ENCODE results near the gene TBX6.
A peak's percentile ranks its signal among the peaks of the same experiment; 100 is the strongest.

TBX6 gene

DNA sequence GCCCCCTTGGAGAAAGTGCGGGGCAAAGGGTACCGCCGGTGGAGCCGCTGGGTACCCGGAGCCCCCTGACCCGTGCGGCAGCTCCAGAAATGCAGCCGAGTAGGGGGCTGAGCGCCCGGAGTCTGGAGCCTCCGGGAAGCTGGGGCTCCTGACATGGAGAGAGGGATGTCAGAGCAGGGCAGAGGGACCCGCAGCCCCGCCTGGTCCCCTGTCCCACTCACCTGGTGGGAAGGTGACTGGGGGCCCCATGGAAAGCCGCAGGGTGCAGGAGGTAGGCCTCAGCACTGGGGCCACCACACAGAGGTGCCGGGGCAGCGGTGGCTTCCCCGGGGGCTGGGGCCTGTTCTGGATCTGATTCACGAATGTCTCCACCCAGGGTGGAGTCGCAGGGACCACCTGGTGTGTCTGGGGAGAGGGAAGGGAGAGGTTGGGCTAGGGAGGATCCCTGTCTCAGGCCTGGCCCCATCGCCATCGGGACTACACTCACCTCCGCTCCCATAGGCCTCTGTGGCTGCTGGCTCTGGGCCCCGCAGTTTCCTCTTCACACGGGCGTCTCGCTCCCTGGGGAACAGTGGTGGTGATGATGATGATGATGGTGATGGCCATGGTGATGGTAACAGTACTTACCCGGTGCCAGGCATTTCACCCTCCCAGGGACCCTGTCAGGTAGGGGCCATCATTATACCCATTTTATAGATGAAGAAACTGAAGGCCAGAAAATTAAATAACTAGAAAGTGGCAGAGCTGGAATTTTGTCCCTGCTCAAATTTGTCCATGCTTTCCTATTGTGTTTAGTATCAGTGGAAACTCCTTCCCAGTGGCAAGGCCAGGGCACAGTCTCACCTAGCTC lies 5.2 kb downstream of the TBX6 start:
- no peak for DNase-seq (ENCODE audit: low spot score)

DNA sequence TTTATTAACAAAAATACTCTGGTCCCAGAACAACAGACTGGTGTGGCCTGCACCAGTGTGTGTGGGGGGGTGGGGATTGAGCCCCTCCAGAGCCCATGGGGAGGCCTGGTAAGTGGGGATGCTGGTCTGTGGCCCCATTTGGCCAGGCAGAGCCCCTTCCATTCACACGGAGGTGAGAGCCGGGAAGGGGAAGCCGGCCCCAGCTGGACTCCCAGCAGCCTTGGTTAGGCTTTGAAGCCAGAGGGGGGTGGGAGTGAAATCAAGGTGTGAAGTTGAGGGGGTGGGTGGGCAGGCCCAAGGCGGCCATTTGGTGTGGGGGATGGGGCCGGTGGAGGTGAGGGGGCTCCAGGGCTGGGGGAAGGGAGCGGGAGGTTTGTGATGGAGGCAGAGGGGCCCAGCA lies 5.9 kb downstream of the TBX6 start:
- DNase-seq (ENCODE audit: low spot score), result no peak

DNA sequence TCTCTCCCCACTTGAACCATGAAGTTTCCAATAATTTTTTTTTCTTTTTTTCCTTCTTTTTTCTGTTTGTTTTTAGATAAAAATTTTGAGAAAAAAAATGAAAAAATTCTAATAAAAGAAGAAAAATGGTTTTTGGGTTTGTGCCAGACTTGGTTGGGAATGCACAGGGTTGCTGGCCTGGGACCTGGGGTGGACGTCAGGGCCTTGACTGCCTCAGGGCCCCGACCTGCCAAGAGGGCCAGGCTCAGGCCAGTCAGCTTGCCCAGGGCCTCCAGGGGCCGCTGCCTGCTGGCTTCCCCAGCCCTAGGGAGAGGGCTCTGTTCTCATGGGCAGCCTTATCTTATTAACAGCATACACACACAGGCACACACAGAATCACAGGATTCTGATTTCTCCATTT lies 6.5 kb downstream of the TBX6 start:
- no peak for DNase-seq (ENCODE audit: low spot score)

DNA sequence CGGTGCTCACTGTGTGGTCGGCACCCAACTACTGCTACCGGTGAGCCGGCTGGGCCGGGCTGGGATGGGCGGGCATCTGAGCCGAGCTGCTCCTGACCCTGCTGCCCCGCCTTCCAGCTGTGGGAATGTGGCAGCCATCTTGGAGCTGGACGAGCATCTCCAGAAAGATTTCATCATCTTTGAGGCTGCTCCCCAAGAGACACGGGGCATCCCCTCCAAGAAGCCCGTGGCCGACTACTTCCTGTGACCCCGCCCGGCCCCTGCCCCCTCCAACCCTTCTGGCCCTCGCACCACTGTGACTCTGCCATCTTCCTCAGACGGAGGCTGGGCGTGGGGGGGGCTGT lies 6.9 kb downstream of the TBX6 start:
- no peak for DNase-seq (ENCODE audit: low spot score)

DNA sequence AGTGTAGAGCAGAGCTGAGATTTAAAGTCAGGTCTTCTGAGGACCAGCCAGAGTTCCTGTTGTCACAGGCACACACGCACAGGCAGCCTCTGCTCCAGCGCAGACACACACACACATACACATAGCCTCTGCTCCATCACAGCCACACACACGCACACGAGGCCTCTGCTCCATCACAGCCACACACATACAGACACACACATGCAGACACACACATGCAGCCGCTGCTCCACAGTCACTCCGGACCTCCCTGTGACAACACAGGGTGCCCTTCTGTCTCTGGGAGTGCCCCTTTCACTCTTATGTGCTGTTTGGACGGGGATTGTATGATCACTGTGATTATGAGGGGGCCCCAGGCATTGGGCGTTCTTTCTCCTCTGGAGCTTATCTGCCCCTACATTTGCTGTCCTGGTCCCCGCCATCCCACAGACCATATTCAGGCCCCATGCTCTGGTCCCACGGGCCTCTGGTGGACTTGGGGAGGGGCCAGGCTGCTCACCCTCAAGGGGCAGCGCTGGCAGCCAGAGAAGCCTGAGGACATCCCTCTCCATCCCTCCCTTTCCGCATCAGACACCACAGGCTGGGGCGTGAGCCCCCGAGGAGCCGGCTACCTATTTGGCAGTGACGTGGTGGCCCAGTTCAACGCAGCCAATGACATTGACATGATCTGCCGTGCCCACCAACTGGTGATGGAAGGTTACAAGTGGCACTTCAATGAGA lies 7.5 kb downstream of the TBX6 start:
- no peak for DNase-seq (ENCODE audit: low spot score)

DNA sequence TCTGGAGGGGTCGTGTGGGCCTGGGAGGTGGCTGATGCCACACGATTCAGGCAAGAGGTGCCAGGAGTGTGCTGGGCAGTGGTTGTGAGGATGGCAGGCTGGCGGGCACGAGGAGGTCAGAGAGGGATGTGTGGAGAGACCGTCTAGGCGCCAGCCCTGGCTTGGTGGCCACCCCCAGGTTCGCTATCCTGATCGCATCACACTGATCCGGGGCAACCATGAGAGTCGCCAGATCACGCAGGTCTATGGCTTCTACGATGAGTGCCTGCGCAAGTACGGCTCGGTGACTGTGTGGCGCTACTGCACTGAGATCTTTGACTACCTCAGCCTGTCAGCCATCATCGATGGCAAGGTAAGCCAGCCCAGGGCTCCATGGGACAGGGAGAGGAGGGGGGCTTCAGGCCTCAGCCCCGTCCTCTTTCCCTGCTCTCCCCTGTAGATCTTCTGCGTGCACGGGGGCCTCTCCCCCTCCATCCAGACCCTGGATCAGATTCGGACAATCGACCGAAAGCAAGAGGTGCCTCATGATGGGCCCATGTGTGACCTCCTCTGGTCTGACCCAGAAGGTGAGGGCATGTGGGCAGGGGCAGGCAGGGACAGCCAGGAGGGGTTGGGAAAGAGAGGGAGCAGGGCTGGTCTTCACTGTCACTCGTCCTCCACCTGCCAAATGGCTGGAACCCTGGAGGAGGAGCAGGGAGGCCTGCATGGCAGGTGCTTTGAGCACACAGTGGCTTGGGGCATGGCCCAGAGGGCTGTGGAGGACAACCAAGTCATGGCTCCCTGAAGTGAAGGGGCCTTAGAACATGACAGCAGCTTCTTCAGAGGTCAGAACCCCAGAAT lies 8.3 kb downstream of the TBX6 start:
- no peak for DNase-seq (ENCODE audit: low spot score)

DNA sequence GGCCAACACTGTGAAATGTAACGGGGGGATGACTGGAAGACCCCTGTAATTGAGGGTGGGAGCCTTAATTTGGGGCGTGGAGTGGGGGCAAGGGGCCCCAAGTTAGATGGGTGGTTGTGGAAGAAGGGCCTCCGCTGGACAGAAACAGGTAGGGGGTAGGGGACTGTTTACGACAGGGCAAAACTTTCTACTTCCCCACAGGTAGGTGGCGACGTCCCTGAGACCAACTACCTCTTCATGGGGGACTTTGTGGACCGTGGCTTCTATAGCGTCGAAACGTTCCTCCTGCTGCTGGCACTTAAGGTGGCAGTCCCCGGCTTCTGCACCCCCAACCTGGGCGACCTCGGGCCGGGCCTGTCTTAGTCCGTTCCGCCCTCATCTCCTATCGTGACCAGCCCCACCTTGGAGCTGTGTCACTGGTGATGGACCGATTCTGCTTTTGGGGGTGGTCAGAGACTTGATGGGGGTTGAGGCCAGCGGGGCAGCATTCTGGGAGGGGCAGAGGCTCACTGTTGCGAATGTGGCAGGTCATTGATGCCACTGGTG lies 9.1 kb downstream of the TBX6 start:
- DNase-seq (ENCODE audit: low spot score), result no peak

DNA sequence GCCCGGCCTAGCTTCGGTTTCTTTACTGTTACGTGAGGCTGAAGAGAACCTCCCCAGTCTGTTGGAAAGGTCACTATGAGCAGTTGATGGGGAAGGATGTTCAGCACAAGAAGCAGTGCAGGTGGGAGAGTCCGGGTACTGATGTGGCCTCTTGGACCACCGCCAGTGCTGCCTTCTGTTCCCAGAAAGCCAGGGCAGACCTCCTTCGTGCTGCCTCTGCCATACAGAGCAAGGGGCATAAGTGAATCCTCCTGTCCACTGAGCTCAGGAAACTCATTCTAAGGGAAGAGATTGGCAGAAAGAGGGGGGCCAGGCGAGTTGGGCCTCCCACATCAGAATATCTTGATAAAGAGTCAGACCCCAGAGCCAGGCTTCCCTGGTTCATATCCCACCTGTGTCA lies 12.2 kb downstream of the TBX6 start:
- no peak for DNase-seq (ENCODE audit: low spot score)

DNA sequence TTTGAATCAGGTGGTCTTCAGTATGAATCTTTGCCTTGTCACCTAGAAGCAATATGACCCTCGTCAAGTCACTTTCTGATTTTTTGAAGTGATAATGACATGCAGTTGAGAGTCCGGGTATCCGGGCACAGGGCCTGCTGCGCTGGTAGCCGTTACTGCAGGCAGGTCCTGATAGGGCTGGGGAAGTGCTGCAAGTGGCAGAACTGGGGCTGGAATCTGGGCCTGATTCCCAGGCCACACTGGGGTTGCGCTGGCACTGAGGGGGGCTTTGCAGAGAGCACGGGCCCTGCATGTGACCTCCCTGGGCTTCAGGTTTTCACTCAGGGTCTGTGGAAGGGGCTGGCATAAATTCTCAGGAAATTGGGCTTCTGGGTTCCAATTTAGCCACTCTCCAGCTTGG lies 13.0 kb downstream of the TBX6 start:
- no peak for DNase-seq (ENCODE audit: low spot score)

DNA sequence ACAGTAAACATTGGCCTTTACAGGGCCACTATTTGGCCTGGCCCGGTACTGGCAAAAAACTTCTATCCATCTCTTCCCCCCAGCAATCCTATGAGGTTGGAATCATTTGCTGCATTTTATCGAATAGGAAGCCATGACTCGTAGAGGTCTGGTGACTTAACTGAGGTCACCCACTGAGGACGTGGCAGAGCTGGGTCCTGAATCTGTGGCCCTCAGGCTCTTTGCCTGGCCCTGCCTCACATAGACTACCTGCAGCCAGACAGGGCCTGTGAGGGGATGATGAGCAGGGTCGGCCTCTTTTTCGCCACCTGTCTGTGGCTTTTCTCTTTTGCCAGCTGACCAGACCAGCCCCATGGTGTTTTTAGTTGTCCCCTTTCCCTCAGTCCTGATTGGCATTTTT lies 14.1 kb downstream of the TBX6 start:
- peak; percentile 62 for DNase-seq (ENCODE audit: low spot score)

DNA sequence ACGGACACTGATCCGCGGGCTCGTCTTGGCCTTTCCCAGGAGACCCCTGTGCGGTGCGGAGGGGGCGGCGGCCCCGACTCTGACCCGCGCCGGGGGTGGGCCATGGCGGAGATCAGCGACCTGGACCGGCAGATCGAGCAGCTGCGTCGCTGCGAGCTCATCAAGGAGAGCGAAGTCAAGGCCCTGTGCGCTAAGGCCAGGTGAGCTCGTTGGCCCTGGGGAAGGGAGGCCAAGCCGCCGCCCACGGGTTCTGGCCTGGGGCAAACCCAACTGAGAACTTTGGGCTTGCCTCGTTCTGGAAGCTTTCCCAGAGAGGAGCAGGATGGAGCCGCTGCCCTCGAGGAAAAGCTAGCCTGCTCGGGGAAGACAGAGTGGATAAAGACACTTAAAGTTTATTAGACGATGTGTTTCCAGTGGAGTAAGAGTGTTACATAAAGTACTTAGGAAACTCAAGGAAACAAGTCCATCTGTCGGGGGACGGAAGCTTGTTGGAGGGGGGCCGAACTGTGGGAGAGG lies 15.4 kb downstream of the TBX6 start:
- no peak for DNase-seq (ENCODE audit: low spot score)

DNA sequence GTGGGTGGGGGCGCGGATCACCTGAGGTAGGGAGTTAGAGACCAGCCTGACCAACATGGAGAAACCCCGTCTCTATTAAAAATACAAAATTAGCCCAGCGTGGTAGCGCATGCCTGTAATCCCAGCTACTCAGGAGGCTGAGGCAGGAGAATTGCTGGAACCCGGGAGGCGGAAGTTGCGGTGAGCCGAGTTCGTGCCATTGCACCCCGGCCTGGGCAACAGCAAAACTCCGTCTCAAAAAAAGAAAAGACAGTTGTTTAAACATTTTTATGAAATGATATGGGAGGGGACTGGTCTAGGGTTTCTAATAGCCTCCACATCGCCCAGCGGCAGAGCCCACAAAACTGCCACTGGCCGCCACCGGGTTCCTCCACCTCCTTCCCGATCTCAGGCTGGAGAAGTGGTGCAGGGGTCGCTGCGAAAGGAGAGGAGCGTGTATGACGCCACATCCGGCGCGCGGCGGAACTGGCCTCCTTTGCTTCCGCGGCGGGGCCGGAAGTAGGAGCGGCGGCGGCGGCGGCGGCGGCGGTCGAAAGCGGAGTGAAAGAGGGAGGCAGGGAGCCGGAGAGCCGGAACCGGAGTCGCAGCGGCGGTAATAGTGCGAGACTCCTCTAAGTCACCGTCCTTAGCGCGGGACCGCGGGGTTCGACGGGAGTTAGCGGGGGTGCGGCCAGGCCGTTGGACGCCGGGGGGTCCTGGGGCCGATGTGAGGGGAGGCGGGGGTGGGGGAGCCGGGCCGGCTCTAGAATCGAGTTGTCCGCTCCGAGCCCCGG lies 16.0 kb downstream of the TBX6 start, which contains the start of gene PPP4C:
Gene PPP4C, plus strand, starts transcription at position 492 of the 773 bp plus-strand sequence. CDS start 384 bp downstream, outside the sequence.
- peak; percentile 92 for DNase-seq (ENCODE audit: low spot score)

DNA sequence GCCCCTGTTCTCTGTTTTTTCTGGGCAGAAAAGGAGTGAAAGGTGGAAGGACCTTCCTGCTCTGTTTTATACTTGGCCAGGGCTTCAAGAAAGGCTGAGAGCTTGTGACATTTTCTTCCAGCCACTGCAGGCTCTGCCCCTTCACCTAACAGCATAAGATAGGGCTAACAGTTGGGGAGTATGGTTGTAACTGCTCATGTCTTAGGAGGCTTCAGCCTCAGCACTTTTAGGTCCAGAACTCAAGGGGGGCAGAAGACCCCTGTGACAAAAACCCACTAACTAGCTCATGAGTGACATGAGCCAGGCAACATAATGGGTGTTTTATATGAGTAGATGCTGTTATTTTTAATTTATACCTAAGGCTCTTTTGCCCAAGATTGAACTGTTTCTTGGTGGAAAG lies 21.2 kb downstream of the TBX6 start:
- DNase-seq (ENCODE audit: low spot score), result no peak

DNA sequence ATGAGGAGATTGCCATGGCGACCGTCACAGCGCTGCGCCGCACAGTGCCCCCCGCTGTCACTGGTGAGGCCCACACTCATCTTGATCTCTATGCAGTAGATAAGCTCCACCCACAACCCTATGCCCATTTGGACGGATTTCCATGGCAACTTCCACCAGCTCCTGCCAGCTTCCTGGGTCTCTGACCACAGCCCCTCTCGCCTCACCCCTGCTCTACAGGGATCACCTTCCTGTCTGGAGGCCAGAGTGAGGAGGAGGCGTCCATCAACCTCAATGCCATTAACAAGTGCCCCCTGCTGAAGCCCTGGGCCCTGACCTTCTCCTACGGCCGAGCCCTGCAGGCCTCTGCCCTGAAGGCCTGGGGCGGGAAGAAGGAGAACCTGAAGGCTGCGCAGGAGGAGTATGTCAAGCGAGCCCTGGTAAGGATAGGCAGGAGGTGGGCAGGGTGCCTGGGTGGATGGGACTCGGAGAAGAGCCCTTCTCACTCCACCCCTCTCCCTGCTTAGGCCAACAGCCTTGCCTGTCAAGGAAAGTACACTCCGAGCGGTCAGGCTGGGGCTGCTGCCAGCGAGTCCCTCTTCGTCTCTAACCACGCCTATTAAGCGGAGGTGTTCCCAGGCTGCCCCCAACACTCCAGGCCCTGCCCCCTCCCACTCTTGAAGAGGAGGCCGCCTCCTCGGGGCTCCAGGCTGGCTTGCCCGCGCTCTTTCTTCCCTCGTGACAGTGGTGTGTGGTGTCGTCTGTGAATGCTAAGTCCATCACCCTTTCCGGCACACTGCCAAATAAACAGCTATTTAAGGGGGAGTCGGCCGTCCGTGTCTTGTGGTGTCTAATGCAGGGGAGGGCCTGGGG lies 21.9 kb downstream of the TBX6 start:
- DNase-seq (ENCODE audit: low spot score), result no peak

DNA sequence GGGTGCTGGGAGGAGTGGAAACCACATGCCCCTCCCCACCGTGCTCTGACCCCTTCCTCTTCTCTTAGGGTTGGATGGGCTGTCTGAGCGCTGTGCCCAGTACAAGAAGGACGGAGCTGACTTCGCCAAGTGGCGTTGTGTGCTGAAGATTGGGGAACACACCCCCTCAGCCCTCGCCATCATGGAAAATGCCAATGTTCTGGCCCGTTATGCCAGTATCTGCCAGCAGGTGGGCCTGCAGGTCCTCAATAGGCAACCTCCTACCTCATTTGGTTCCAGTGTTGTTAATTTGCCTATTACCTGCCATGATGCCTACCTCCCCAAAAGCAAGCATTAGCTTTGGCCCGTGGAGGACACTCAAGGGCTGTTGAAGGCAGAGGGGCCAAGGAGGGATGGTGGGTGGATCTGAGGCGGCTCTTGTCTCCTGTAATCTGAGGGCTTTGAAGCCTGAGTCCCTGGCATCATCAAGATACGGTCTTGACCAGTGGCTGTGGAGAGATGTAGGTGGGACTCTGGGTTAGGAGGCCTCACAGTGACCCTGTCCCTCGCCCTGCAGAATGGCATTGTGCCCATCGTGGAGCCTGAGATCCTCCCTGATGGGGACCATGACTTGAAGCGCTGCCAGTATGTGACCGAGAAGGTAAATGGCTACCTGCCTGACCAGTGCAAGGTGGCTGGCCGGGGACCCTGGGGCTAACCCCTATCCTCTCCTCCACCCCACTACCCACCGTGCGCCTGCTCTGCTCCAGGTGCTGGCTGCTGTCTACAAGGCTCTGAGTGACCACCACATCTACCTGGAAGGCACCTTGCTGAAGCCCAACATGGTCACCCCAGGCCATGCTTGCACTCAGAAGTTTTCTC lies 22.7 kb downstream of the TBX6 start:
- DNase-seq (ENCODE audit: low spot score), result no peak

DNA sequence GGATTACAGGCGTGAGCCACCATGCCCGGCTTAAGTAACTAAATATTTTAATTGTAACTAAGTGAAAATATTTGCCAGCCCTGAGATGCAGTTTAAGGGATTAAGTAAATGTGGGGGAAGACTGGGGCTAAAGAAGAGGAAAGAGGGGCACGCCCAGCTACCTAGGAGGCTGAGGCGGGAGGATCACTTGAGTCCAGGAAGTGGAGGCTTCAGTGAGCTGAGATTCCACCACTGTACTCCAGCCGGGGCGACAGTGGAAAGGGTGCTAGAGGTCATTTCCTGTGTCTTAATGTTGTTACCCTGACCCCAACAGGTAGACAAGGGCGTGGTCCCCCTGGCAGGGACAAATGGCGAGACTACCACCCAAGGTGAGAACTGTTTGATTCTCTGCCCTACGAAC lies 23.4 kb downstream of the TBX6 start:
- no peak for DNase-seq (ENCODE audit: low spot score)

DNA sequence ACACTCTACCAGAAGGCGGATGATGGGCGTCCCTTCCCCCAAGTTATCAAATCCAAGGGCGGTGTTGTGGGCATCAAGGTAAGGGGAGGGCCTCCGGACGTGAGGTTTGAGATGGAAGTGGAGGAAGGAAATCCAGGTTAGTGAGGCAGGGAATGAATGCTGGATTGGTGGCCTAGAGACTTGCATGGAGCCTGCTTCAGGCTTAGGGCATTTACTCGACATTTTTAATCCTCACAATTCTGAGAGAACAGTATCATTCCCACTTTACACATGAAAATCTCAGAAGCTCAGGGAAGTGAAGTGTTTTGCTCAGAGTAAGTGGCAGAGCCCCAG lies 24.2 kb downstream of the TBX6 start:
- no peak for DNase-seq (ENCODE audit: low spot score)

DNA sequence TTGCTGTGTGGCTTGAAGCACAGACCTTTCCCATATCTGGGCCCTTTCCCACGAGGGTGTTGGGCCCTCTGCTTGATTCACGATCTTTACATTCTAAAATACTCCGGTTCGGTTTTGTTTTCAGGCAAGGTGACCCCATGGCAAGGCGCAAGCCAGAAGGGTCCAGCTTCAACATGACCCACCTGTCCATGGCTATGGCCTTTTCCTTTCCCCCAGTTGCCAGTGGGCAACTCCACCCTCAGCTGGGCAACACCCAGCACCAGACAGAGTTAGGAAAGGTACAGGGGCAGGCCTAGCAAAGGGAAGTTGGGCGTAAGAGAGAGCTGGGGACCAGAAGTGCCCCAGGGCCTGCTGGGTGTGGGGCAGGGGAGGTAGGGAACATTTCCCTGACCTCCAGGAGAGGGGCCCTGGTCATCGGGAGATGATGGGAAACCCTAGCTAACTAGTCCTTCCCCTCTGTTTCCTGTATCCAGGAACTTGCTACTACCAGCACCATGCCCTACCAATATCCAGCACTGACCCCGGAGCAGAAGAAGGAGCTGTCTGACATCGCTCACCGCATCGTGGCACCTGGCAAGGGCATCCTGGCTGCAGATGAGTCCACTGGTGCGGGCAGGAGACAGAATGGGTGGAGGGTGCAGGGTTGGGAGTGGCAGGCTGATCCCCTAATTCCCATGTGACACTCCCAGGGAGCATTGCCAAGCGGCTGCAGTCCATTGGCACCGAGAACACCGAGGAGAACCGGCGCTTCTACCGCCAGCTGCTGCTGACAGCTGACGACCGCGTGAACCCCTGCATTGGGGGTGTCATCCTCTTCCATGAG lies 24.8 kb downstream of the TBX6 start:
- DNase-seq (ENCODE audit: low spot score), result peak; percentile 23
